MM.1S (cell line): ENCODE data around the gene TNFAIP1.

ENCODE experiments used
- DNase-seq: peaks from one replicate; pipeline ENCODE4 v3.0.0-alpha.2; 2015
- H2AFZ ChIP-seq: fragments of 300-600 bp; sonication (generic); 2 replicates; pipeline ENCODE4 v1.6.0; 2016; ENCODE audit warnings: antibody characterized with exemption, low read length
- H3F3A ChIP-seq: fragments of 300-600 bp; sonication (generic); 2 replicates; pipeline ENCODE4 v1.6.1; 2016; ENCODE audit warnings: mild to moderate bottlenecking, antibody characterized with exemption, low read length, moderate library complexity, mixed read lengths; ENCODE audit not compliant: insufficient read depth
- H3K27ac ChIP-seq: fragments of 300-600 bp; sonication (generic); 2 replicates; pipeline ENCODE4 v1.5.1; 2016; ENCODE audit warnings: mild to moderate bottlenecking, low read length
- H3K27me3 ChIP-seq: fragments of 300-600 bp; sonication (generic); replicated peaks from 2 replicates; pipeline ENCODE4 v1.6.0; 2016; ENCODE audit warnings: low read length; ENCODE audit not compliant: insufficient read depth
- H3K36me3 ChIP-seq: fragments of 300-600 bp; sonication (generic); replicated peaks from 2 replicates; pipeline ENCODE4 v1.6.1; 2016; ENCODE audit warnings: mild to moderate bottlenecking, low read length, mixed read lengths; ENCODE audit not compliant: insufficient read depth
- H3K4me1 ChIP-seq: fragments of 300-600 bp; sonication (generic); 2 replicates; pipeline ENCODE4 v1.6.1; 2016; ENCODE audit warnings: low read length, mixed read lengths
- H3K4me2 ChIP-seq: fragments of 300-600 bp; sonication (generic); 2 replicates; pipeline ENCODE4 v1.6.0; 2016; ENCODE audit warnings: low read depth, low read length
- H3K4me3 ChIP-seq: fragments of 300-600 bp; sonication (generic); 2 replicates; pipeline ENCODE4 v1.5.1; 2016; ENCODE audit warnings: low read length, mixed read lengths
- H3K79me2 ChIP-seq: fragments of 300-600 bp; sonication (generic); 2 replicates; pipeline ENCODE4 v1.6.1; 2016; ENCODE audit warnings: mixed run types, low read length, mixed read lengths
- H3K9ac ChIP-seq: fragments of 300-600 bp; sonication (generic); 2 replicates; pipeline ENCODE4 v1.6.1; 2016; ENCODE audit warnings: low read length, mixed read lengths
- H3K9me2 ChIP-seq: fragments of 300-600 bp; sonication (generic); replicated peaks from 2 replicates; pipeline ENCODE4 v1.6.1; 2016; ENCODE audit warnings: mild to moderate bottlenecking, low read length, mixed read lengths; ENCODE audit not compliant: insufficient read depth
- H3K9me3 ChIP-seq: fragments of 300-600 bp; sonication (generic); replicated peaks from 2 replicates; pipeline ENCODE4 v1.6.1; 2016; ENCODE audit warnings: mild to moderate bottlenecking, low read length, mixed read lengths; ENCODE audit not compliant: insufficient read depth
- H4K20me1 ChIP-seq: fragments of 300-600 bp; sonication (generic); 2 replicates; pipeline ENCODE4 v1.6.1; 2016; ENCODE audit warnings: mild to moderate bottlenecking, low read length, moderate library complexity, mixed read lengths; ENCODE audit not compliant: insufficient read depth
- EZH2 ChIP-seq: fragments of 300-600 bp; sonication (generic); optimal IDR thresholded peaks from 2 replicates; pipeline ENCODE3; 2017; ENCODE audit warnings: low read depth, mild to moderate bottlenecking, antibody characterized with exemption, low read length, mixed read lengths
- EZH2phosphoT487 ChIP-seq: fragments of 300-600 bp; sonication (generic); IDR thresholded peaks from 2 replicates; pipeline ENCODE4 v1.6.1; 2018; ENCODE audit warnings: antibody characterized with exemption, low read length
- TF ChIP-seq, protein P1 (sequence below): fragments of 300-600 bp; sonication (generic); IDR thresholded peaks from 2 replicates; pipeline ENCODE4 v1.5.1; 2016; ENCODE audit warnings: antibody characterized with exemption, low read length, mixed read lengths

TNFAIP1 gene

DNA sequence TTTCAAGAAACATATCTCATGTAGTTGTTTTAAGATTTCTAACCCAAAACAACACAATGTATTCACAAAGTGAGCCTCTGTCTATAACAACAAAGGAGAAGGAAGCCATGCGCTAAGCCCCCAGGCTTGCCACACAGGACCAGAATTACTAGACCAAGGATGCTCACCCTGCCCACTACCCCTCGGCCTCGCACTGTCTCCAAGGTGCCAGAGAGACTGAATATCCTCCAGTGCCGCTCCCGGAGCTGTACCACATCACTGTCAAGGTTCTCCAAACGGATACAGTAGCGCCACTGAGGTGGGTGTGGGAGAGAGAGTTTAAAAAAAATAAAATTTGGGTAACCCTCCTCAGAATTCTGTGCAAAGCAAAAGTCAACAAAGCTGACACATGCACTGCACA lies 14.7 kb downstream of the TNFAIP1 start:
- Histone ChIP-seq H3K79me2 (no peaks in the 10 kb centered on the region), H3K27me3 (no peaks in the 10 kb centered on the region), H3K9me3 (no peaks in the 10 kb centered on the region), H3K36me3 (peaks cover 17% of the 10 kb centered on the region), H2AFZ (no peak overlapping the region), H3K9ac (no peak overlapping the region), H4K20me1 (no peaks in the 10 kb centered on the region), H3K27ac (no peak overlapping the region), H3K4me3 (no peak overlapping the region), H3K9me2 (no peaks in the 10 kb centered on the region), H3K4me2 (no peak overlapping the region), H3F3A (no peaks in the 10 kb centered on the region), H3K4me1 (peaks cover 1% of the 10 kb centered on the region; the same call in 1 of the 2 replicates)
- TF ChIP-seq EZH2phosphoT487: no peak
- TF ChIP-seq, protein P1, sequence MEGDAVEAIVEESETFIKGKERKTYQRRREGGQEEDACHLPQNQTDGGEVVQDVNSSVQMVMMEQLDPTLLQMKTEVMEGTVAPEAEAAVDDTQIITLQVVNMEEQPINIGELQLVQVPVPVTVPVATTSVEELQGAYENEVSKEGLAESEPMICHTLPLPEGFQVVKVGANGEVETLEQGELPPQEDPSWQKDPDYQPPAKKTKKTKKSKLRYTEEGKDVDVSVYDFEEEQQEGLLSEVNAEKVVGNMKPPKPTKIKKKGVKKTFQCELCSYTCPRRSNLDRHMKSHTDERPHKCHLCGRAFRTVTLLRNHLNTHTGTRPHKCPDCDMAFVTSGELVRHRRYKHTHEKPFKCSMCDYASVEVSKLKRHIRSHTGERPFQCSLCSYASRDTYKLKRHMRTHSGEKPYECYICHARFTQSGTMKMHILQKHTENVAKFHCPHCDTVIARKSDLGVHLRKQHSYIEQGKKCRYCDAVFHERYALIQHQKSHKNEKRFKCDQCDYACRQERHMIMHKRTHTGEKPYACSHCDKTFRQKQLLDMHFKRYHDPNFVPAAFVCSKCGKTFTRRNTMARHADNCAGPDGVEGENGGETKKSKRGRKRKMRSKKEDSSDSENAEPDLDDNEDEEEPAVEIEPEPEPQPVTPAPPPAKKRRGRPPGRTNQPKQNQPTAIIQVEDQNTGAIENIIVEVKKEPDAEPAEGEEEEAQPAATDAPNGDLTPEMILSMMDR: no peak
- no peak for TF ChIP-seq EZH2
- DNase-seq: no peak

DNA sequence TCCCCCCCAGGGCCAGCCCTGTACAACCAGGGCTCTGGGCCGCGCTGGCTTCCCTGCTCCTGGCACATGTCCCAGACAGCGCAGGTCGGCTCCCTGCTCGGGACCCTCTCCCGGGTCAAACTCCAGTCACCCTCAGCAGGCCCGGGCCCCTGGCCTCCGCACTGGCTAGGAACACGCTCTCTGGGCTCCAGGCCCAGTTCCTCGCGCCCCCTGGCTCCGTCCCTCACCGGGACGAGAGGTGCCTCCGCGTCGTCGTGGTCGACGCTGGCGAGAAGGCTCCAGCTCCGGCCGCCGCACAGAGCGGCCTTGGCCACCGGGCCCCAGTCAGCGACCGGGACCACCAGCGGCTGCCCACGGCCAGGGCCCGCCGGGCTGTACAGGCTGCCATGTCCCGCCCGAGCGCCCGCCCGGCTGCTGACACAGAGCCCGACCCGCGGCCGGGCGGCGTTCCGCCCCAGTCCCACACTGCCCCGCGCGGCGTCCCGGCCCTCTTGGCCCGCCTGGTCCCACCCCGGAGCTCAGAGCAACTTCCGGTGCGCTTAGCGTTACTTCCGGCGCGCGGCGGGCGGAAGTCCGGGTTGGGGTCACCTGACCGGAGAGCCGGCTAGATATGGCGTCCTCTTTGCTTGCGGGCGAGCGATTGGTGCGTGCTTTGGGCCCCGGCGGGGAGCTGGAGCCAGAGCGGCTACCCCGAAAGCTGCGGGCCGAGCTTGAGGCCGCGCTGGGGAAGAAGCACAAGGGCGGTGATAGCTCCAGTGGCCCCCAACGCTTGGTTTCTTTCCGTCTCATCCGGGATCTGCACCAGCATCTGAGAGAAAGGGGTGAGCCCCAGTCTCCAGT lies 21.7 kb downstream of the TNFAIP1 start, which contains the start of gene POLDIP2:
Gene POLDIP2 (minus strand): TSS at position 467 of the 840 bp plus-strand sequence. CDS start 79 bp downstream, at position 388.
- no peak for TF ChIP-seq EZH2phosphoT487
- TF ChIP-seq, protein P1: no peak
- Histone ChIP-seq H3K4me1 (peaks cover 18% of the 10 kb centered on the region), H3K9me2 (no peaks in the 10 kb centered on the region), H3K27ac (peak within 1 kb of the TSS; percentile 28; the same call in 1 of the 2 replicates), H3K9me3 (no peaks in the 10 kb centered on the region), H3F3A (no peaks in the 10 kb centered on the region), H4K20me1 (no peaks in the 10 kb centered on the region), H3K27me3 (no peaks in the 10 kb centered on the region), H2AFZ (peak within 1 kb of the TSS; percentile 85), H3K4me2 (peak within 1 kb of the TSS; percentile 96), H3K79me2 (peaks cover 38% of the 10 kb centered on the region), H3K4me3 (peak within 1 kb of the TSS; percentile 97), H3K9ac (peak within 1 kb of the TSS; percentile 94), H3K36me3 (peaks cover 2% of the 10 kb centered on the region)
- DNase-seq: peak; percentile 97

DNA sequence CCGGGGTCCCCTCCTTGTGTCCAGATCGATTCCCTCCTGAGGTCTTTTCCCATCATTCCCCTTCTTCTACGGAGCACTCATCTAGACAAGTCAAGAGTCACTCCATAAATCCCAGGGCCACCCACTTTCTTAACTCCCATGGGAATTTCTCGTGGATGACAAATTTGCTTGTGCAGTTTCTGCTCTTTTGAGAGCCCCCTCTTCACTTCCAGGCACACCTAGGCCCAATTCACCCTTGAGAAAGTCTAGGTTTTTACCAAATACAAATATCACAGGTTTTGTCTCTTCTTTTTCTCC lies 22.3 kb downstream of the TNFAIP1 start:
- Histone ChIP-seq H4K20me1 (no peaks in the 10 kb centered on the region), H3K9ac (peak overlapping the region; percentile 94), H3K9me3 (no peaks in the 10 kb centered on the region), H3K36me3 (peaks cover 2% of the 10 kb centered on the region), H3K4me1 (peaks cover 18% of the 10 kb centered on the region), H3K27me3 (no peaks in the 10 kb centered on the region), H3K4me3 (peak overlapping the region; percentile 97), H3K4me2 (peak overlapping the region; percentile 96), H3K27ac (peak overlapping the region; percentile 26; the same call in 1 of the 2 replicates), H3K9me2 (no peaks in the 10 kb centered on the region), H3K79me2 (peaks cover 38% of the 10 kb centered on the region), H2AFZ (peak overlapping the region; percentile 85), H3F3A (no peaks in the 10 kb centered on the region)
- no peak for DNase-seq
- TF ChIP-seq EZH2phosphoT487 (no peak), EZH2 (no peak)
- TF ChIP-seq, protein P1: no peak
